Activated naive CD4-positive, alpha-beta T cell treated with anti-CD3 and anti-CD28 coated beads, Interleukin-2, amount 50 U/mL, for 72 hours (primary cell): ENCODE measurements around the gene PAQR8. TPM values are rescaled to one million over a fixed set of nuclear protein-coding genes. Genes with fewer than 3 reads are reported as not detected.
"Not testable (repeated sequence)": the region's sequence is repeated elsewhere in the genome, so short reads cannot be mapped to it uniquely, and the experiment has no call there.

Experiments
- ATAC-seq, 2 donors: fragments of 150-1000 bp; cut with Tn5 transposase; 2 replicates each; pipeline ENCODE4 v1.10.0; 2021; ENCODE audit warnings: mild to moderate bottlenecking in 2 of 2, moderate library complexity in 2 of 2
- DNase-seq, 2 donors: peaks; one replicate each; pipeline ENCODE4 v3.0.0; 2021 to 2022; ENCODE audit warnings: low spot score in 2 of 2
- H3K27ac Mint-ChIP-seq, 2 donors: one replicate each; pipeline ENCODE4 v1.8.0; 2022; ENCODE audit warnings: mild to moderate bottlenecking in 2 of 2, mixed read lengths in 2 of 2
- H3K36me3 Mint-ChIP-seq, 2 donors: one replicate each; pipeline ENCODE4 v1.8.0; 2022; ENCODE audit warnings: mixed read lengths in 2 of 2
- H3K9me3 Mint-ChIP-seq, 2 donors: one replicate each; pipeline ENCODE4 v1.8.0; 2022; ENCODE audit warnings: mixed read lengths in 2 of 2
- total RNA-seq, 2 donors: library from RNA; stranded (reverse); gene quantifications; one replicate each; pipeline ENCODE4 v1.2.3, GENCODE V29; 2022

PAQR8 gene
- total RNA-seq, 2 donors from 2014 or later: 8.0 to 11.4 TPM

GRCh38 chr6:52410979-52411378 lies 49.0 kb downstream of the PAQR8 start:
- no peak for ATAC-seq

GRCh38 chr6:52411911-52412310 lies 50.0 kb downstream of the PAQR8 start:
- DNase-seq (no peak), ATAC-seq (no peak)
- no peaks in the 10 kb centered on the region for H3K9me3 Mint-ChIP-seq
- no peak overlapping the region for H3K27ac Mint-ChIP-seq
- H3K36me3 Mint-ChIP-seq: no peaks in the 10 kb centered on the region

More at GRCh38 chr6:52410979-52411378, 49.0 kb downstream of the PAQR8 start:
- Mint-ChIP-seq H3K36me3 (no peaks in the 10 kb centered on the region), H3K9me3 (no peaks in the 10 kb centered on the region), H3K27ac (no peak overlapping the region)
- no peak for DNase-seq

- peak overlapping the region in 1 of 2 donors; percentile 78 for H3K27ac Mint-ChIP-seq
- no peak for DNase-seq
- no peaks in the 10 kb centered on the region for H3K9me3 Mint-ChIP-seq
- no peaks in the 10 kb centered on the region for H3K36me3 Mint-ChIP-seq
- no peak for ATAC-seq
Observed at GRCh38 chr6:52415333-52415732, 53.4 kb downstream of the PAQR8 start.

GRCh38 chr6:52415917-52416628 lies 54.1 kb downstream of the PAQR8 start:
- Mint-ChIP-seq H3K36me3 (no peaks in the 10 kb centered on the region), H3K9me3 (no peaks in the 10 kb centered on the region), H3K27ac (peak overlapping the region in 1 of 2 donors; percentile 78)
- DNase-seq (no peak), ATAC-seq (no peak)

- DNase-seq (peak in 1 of 2 donors; percentile 70), ATAC-seq (peak; percentile 12 to 22)
- no peaks in the 10 kb centered on the region for H3K9me3 Mint-ChIP-seq
- peak overlapping the region in 1 of 2 donors; percentile 78 for H3K27ac Mint-ChIP-seq
- no peaks in the 10 kb centered on the region for H3K36me3 Mint-ChIP-seq
Observed at GRCh38 chr6:52416629-52417151, 54.7 kb downstream of the PAQR8 start.

- ATAC-seq: no peak
- no peaks in the 10 kb centered on the region for H3K36me3 Mint-ChIP-seq
- no peaks in the 10 kb centered on the region for H3K9me3 Mint-ChIP-seq
- no peak for DNase-seq
- no peak overlapping the region for H3K27ac Mint-ChIP-seq
Observed at GRCh38 chr6:52417675-52418111, 55.7 kb downstream of the PAQR8 start.

GRCh38 chr6:52418606-52419005 lies 56.7 kb downstream of the PAQR8 start:
- ATAC-seq: no peak
- DNase-seq: no peak
- no peak overlapping the region for H3K27ac Mint-ChIP-seq

GRCh38 chr6:52419809-52420667 lies 58.1 kb downstream of the PAQR8 start, which contains the start of gene EFHC1:
TSS of gene EFHC1 (plus strand) at chr6:52420342. CDS start at chr6:52420411, 69 bp downstream.
- Mint-ChIP-seq H3K27ac (peak within 1 kb of the TSS in 1 of 2 donors; percentile 93), H3K9me3 (no peaks in the 10 kb centered on the region), H3K36me3 (no peaks in the 10 kb centered on the region)
- peak; percentile 93 for ATAC-seq
- DNase-seq: peak; percentile 97 to 99

More at GRCh38 chr6:52418606-52419005, 56.7 kb downstream of the PAQR8 start:
- Mint-ChIP-seq H3K9me3 (no peaks in the 10 kb centered on the region), H3K36me3 (no peaks in the 10 kb centered on the region)

GRCh38 chr6:52420668-52421358 lies 58.9 kb downstream of the PAQR8 start:
- ATAC-seq (no peak), DNase-seq (no peak)
- no peaks in the 10 kb centered on the region for H3K9me3 Mint-ChIP-seq
- no peak overlapping the region for H3K27ac Mint-ChIP-seq
- no peaks in the 10 kb centered on the region for H3K36me3 Mint-ChIP-seq

GRCh38 chr6:52422156-52422555 lies 60.2 kb downstream of the PAQR8 start:
- ATAC-seq: no peak
- no peaks in the 10 kb centered on the region for H3K9me3 Mint-ChIP-seq

GRCh38 chr6:52423448-52423847 lies 61.5 kb downstream of the PAQR8 start:
- Mint-ChIP-seq H3K27ac (no peak overlapping the region), H3K9me3 (no peaks in the 10 kb centered on the region), H3K36me3 (no peaks in the 10 kb centered on the region)
- no peak for ATAC-seq
- no peak for DNase-seq

More at GRCh38 chr6:52422156-52422555, 60.2 kb downstream of the PAQR8 start:
- DNase-seq: no peak
- Mint-ChIP-seq H3K36me3 (no peaks in the 10 kb centered on the region), H3K27ac (no peak overlapping the region)

GRCh38 chr6:52423971-52424381 lies 62.0 kb downstream of the PAQR8 start:
- no peaks in the 10 kb centered on the region for H3K36me3 Mint-ChIP-seq
- no peaks in the 10 kb centered on the region for H3K9me3 Mint-ChIP-seq
- no peak overlapping the region for H3K27ac Mint-ChIP-seq
- DNase-seq: no peak
- no peak for ATAC-seq

GRCh38 chr6:52424513-52424912 lies 62.6 kb downstream of the PAQR8 start:
- Mint-ChIP-seq H3K9me3 (no peaks in the 10 kb centered on the region), H3K27ac (no peak overlapping the region), H3K36me3 (no peaks in the 10 kb centered on the region)
- DNase-seq: no peak
- no peak for ATAC-seq

GRCh38 chr6:52426667-52427066 lies 64.7 kb downstream of the PAQR8 start:
- H3K27ac Mint-ChIP-seq: no peak overlapping the region
- H3K36me3 Mint-ChIP-seq: no peaks in the 10 kb centered on the region
- no peak for ATAC-seq
- H3K9me3 Mint-ChIP-seq: no peaks in the 10 kb centered on the region
- no peak for DNase-seq

GRCh38 chr6:52433294-52433693 lies 71.3 kb downstream of the PAQR8 start:
- not testable (repeated sequence) for ATAC-seq

GRCh38 chr6:52435345-52435744 lies 73.4 kb downstream of the PAQR8 start:
- H3K9me3 Mint-ChIP-seq: no peaks in the 10 kb centered on the region
- no peaks in the 10 kb centered on the region for H3K36me3 Mint-ChIP-seq
- ATAC-seq: no peak

More at GRCh38 chr6:52433294-52433693, 71.3 kb downstream of the PAQR8 start:
- DNase-seq, H3K27ac Mint-ChIP-seq, H3K9me3 Mint-ChIP-seq, H3K36me3 Mint-ChIP-seq: not testable (repeated sequence)

More at GRCh38 chr6:52435345-52435744, 73.4 kb downstream of the PAQR8 start:
- H3K27ac Mint-ChIP-seq: no peak overlapping the region
- no peak for DNase-seq
